HG03095 (cell line): Measurements from ENCODE around the gene MBTD1.
"Not testable (repeated sequence)": the region's sequence is repeated elsewhere in the genome, so short reads cannot be mapped to it uniquely, and the experiment has no call there.

Experiments used
- ATAC-seq: cut with Tn5 transposase; IDR thresholded peaks from one replicate; pipeline ENCODE4 v1.9.1; 2021; ENCODE audit warnings: moderate library complexity; ENCODE audit not compliant: unreplicated experiment

Gene MBTD1

DNA sequence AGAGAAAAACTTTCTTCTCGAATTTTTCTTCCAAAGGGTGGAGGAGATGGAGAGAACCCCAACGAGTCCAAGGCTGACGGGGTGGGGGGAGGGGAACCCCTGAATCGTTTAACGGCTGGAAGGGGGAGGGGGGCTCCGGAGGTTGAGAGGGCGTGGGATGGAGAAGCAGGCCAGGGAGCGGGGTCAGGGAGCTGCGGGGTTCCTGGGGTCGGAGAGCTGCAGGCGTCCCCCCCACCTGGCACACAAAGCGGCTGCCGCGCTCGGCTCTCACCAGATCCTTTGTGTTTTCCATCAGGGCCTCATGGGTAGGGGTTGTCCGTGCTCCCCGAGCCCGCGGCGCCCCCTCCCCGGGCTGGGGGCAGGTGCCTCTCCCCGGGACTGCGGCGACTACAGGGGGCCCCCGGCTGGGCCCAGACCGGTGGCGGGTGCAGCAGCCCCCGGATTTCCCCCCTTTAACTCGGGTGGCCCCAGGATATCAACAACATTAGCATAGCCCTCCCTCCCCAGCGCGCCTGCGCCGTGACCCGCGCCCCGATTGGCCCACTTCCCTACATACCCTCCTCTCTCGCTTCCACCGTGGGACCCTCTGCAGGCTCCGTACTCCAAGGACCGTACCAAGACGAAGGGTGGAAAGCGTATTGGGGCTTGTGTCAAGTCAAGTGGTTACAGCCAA is at the start of gene MBTD1:
MBTD1 (minus strand) TSS at position 486 of the 673 bp plus-strand sequence. CDS start 34,888 bp downstream, outside the sequence.
- ATAC-seq: peak; percentile 75

DNA sequence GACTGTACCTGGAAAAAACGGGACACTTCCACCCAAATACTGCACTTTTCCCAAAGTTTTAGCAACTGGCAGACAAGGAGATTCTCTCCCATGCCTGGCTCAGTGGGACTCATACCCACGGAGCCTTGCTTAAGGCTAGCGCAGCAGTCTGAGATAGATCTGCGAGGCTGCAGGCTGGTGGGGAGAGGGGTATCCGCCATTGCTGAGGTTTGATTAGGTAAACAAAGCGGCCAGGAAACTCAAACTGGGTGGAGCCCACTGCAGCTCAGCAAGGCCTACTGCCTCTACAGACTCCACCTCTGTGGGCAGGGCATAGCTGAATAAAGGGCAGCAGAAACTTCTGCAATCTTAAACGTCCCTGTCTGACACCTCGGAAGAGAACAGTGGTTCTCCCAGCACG is 45.3 kb upstream of the MBTD1 start:
- no peak for ATAC-seq

DNA sequence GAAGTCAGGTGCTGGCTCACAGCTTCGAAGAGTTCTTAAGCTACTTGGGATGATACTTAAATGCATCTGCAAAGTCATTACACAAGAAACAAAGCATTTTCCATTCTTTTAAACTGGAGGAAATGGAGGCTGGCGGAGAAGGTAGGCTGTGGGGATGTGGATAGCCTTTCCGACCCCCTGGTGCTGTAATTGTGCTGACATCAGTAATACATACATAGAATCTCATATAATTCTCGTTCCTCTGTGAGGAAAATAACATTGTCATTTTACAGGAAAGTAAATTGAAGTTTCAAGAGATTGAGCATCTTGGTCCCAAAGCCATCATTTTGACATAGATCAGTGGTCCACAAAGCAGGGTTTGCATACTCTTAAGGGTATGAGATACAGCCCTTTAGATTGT is 40.0 kb upstream of the MBTD1 start:
- ATAC-seq: no peak

GRCh38 chr17:51298508-51299371 is 38.9 kb upstream of the MBTD1 start:
- no peak for ATAC-seq

GRCh38 chr17:51294338-51294737 is 34.5 kb upstream of the MBTD1 start:
- ATAC-seq: not testable (repeated sequence)

GRCh38 chr17:51289696-51290111 is 29.9 kb upstream of the MBTD1 start:
- ATAC-seq: no peak

GRCh38 chr17:51287412-51287811 is 27.6 kb upstream of the MBTD1 start:
- no peak for ATAC-seq

DNA sequence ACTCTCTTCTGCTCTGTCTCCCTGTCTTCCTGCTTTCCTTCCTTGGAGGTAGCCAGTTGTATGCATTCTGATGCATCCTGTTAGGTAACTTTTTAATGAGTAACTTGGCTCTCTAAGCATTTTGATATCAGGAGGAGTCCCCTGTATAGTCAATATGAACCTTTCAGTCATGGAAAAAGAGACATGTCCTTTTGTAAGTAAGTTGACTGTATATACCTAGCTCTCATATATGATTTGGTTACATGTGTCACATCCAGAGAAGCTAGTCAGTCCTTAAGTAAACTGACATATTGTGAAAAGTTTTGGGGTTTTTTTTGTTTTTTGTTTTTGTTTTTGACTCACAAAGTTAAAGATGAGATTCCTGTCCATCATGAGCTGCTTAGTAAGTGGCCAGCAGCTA is 19.3 kb upstream of the MBTD1 start:
- ATAC-seq: no peak

DNA sequence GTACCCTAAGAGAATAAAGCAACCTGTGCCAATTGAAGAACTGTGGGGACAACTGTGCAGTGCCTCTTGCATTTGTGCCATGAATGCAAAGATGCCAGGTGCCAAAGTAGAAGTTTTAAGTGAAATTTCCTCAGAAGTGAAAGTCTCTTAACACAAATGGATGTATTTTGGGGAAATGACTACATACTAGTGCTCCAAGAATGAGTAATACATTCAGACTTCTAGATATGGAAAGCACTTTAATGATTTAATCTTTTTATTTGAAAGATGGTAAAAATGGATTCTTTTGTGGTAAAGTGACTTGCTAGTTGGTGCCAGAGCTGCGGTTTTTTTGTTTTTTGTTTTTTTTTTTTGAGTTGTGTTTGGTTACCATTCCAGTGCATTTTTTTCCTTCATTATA is 15.5 kb upstream of the MBTD1 start:
- ATAC-seq: no peak

DNA sequence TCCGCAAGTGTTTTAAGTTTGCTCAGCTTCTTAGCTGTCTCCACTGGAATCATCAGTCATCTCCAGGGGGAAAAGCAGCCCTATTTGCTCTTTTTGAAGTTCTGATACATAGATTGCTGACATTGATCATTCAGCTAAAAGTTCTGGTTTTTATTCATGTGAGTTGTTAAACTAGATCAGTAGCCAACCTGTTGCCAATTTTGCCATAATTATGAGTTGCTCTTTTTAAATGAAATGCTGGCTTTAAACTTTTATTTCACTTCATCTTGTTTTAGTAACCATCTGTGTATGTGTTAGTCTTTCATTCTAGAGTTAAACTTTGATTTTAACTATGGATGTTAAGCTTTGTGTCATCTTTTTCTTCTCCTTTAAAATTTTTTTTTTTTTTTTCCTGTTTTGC is 13.0 kb upstream of the MBTD1 start:
- ATAC-seq: no peak

- no peak for ATAC-seq
Observed at GRCh38 chr17:51270636-51271035, 10.8 kb upstream of the MBTD1 start.

DNA sequence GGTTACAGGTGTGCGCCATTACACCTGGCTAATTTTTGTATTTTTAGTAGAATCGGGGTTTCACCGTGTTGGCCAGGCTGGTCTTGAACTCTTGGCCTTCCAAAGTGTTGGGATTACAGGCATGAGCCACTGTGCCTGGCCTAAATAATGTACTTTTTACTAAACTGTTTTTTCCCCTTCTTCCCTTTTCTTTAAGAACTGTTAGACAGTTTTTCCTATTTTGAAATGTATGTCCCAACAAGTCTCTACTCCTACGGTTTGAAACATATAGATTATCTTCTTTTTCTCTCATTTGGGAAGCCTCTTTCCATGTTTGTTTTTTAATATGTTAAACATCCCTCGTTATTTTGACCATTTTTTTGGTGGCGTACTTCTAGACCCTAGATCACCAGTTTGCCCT is 10.1 kb upstream of the MBTD1 start:
- no peak for ATAC-seq

- not testable (repeated sequence) for ATAC-seq
Observed at GRCh38 chr17:51264466-51264865, 4.6 kb upstream of the MBTD1 start.

- no peak for ATAC-seq
Observed at GRCh38 chr17:51263006-51263405, 3.2 kb upstream of the MBTD1 start.

- ATAC-seq: no peak
Observed at GRCh38 chr17:51261024-51261963, 1.4 kb upstream of the MBTD1 start.

DNA sequence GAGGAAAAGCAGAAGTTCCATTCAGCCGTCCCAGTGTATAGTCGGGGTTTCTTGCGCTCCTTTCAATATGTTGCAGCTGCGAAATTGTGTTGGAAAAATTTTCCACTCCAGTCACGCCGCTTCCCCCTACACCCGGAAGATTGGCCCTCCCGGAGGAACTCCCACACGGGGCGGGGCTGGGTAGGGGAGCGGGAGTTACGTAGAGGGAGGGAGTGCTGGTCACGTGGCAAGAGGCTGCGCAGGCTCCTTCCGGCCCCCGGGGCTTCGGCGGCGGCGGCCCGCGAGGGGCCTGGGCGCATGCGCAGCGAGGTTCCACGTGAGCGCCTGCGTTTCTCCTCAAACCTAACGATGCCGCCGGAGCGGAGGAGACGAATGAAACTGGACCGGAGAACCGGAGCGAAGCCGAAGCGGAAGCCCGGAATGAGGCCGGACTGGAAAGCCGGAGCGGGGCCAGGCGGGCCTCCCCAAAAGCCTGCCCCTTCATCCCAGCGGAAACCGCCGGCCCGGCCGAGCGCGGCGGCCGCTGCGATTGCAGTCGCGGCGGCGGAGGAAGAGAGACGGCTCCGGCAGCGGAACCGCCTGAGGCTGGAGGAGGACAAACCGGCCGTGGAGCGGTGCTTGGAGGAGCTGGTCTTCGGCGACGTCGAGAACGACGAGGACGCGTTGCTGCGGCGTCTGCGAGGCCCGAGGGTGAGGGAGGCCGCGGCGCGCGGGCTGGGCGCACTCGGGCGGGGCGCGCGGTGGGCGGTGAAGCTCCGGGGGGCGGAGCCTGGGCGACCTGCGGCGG is 581 bp upstream of the MBTD1 start, which contains the start of gene UTP18:
UTP18 (plus strand) TSS at position 310 of the 787 bp plus-strand sequence; CDS start at position 349, 39 bp downstream.
- peak; percentile 64 for ATAC-seq

- no peak for ATAC-seq
Observed at GRCh38 chr17:51258756-51259563, 889 bp downstream of the MBTD1 start.

- no peak for ATAC-seq
Observed at GRCh38 chr17:51257150-51258081, 2.4 kb downstream of the MBTD1 start.
